ENCODE data around the gene BICC1.

BICC1 gene

GRCh38 chr10:58758321-58758720 lies 245.6 kb downstream of the BICC1 start:
- H3K9me3 ChIP-seq (ENCODE audit: control insufficient read depth, insufficient read depth, low read length) = no peaks in the 10 kb centered on the region
- H3K27me3 ChIP-seq (ENCODE audit: control insufficient read depth, insufficient read depth, low read length) = no peaks in the 10 kb centered on the region
- H3K4me1 ChIP-seq (ENCODE audit: control insufficient read depth, insufficient read depth, low read length) = no peaks in the 10 kb centered on the region
- H3K36me3 ChIP-seq (ENCODE audit: control insufficient read depth, insufficient read depth, low read length) = no peaks in the 10 kb centered on the region
- DNase-seq (ENCODE audit: low read depth, low spot score) = no peak
- H3K27ac ChIP-seq (ENCODE audit: low read length) = no peak overlapping the region
- no peak overlapping the region for H3K4me3 ChIP-seq (ENCODE audit: low read length)
- WGBS (ENCODE audit: insufficient coverage, insufficient read length) = no CpG with 5 or more reads among the region's 1 CpG

- H3K27me3 ChIP-seq (ENCODE audit: control insufficient read depth, insufficient read depth, low read length) = no peaks in the 10 kb centered on the region
- no peaks in the 10 kb centered on the region for H3K36me3 ChIP-seq (ENCODE audit: control insufficient read depth, insufficient read depth, low read length)
- no peak overlapping the region for H3K27ac ChIP-seq (ENCODE audit: low read length)
- H3K9me3 ChIP-seq (ENCODE audit: control insufficient read depth, insufficient read depth, low read length) = no peaks in the 10 kb centered on the region
- DNase-seq (ENCODE audit: low read depth, low spot score) = no peak
- no peaks in the 10 kb centered on the region for H3K4me1 ChIP-seq (ENCODE audit: control insufficient read depth, insufficient read depth, low read length)
- WGBS (ENCODE audit: insufficient coverage, insufficient read length) = no CpG with 5 or more reads among the region's 1 CpG
- no peak overlapping the region for H3K4me3 ChIP-seq (ENCODE audit: low read length)
Observed at GRCh38 chr10:58764087-58764747, 251.5 kb downstream of the BICC1 start.

DNA sequence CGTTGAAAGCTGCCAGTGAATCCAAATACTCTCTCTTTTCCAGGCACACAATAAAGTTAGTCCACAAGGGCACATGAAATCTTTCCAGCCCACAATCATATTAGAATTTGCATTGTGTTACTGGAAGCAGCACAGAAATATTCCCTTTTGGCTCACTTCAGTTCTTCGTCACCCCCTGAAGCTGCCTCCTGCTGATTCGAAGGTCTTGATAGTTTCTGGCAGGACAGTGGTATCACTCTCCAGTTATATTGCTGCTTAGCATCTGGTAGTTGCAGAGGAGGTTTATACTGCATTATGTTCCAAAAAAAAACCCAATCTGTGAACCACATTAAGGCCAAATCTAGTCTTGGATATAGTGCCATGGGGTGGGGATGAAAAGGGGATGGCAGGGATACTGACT lies 253.2 kb downstream of the BICC1 start:
- H3K4me1 ChIP-seq (ENCODE audit: control insufficient read depth, insufficient read depth, low read length) = no peaks in the 10 kb centered on the region
- H3K27ac ChIP-seq (ENCODE audit: low read length) = no peak overlapping the region
- H3K36me3 ChIP-seq (ENCODE audit: control insufficient read depth, insufficient read depth, low read length) = no peaks in the 10 kb centered on the region
- no peak overlapping the region for H3K4me3 ChIP-seq (ENCODE audit: low read length)
- no peaks in the 10 kb centered on the region for H3K9me3 ChIP-seq (ENCODE audit: control insufficient read depth, insufficient read depth, low read length)
- DNase-seq (ENCODE audit: low read depth, low spot score) = no peak
- H3K27me3 ChIP-seq (ENCODE audit: control insufficient read depth, insufficient read depth, low read length) = no peaks in the 10 kb centered on the region
- no CpG with 5 or more reads among the region's 3 CpGs for WGBS (ENCODE audit: insufficient coverage, insufficient read length)

- Histone ChIP-seq H3K4me1 (ENCODE audit: control insufficient read depth, insufficient read depth, low read length) (no peaks in the 10 kb centered on the region), H3K36me3 (ENCODE audit: control insufficient read depth, insufficient read depth, low read length) (no peaks in the 10 kb centered on the region), H3K9me3 (ENCODE audit: control insufficient read depth, insufficient read depth, low read length) (no peaks in the 10 kb centered on the region), H3K27ac (ENCODE audit: low read length) (no peak overlapping the region), H3K4me3 (ENCODE audit: low read length) (no peak overlapping the region), H3K27me3 (ENCODE audit: control insufficient read depth, insufficient read depth, low read length) (no peaks in the 10 kb centered on the region)
- DNase-seq (ENCODE audit: low read depth, low spot score) = no peak
- WGBS (ENCODE audit: insufficient coverage, insufficient read length) = no CpG with 5 or more reads among the region's 4 CpGs
Observed at GRCh38 chr10:58767652-58768051, 255.0 kb downstream of the BICC1 start.

DNA sequence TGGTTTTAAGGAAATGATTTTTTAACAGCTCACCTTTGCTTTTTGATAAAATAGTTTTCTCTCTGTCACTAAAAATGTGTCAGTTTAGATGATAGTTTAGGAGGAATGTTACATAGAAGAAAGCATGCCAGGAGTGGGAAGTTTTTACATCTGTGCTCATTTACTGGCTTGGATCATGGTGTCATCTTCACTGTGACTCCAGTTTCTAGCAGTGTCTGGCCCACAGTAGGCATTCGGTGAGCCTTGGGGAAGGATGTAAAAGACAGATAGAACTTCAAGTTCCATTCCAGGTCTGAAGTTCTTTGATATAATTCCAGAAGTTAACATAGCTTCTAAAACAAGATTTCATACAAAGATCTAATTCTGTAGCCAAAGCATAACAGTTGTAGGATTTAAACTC lies 259.2 kb downstream of the BICC1 start:
- no peaks in the 10 kb centered on the region for H3K27me3 ChIP-seq (ENCODE audit: control insufficient read depth, insufficient read depth, low read length)
- no peak overlapping the region for H3K27ac ChIP-seq (ENCODE audit: low read length)
- H3K4me1 ChIP-seq (ENCODE audit: control insufficient read depth, insufficient read depth, low read length) = no peaks in the 10 kb centered on the region
- DNase-seq (ENCODE audit: low read depth, low spot score) = no peak
- H3K36me3 ChIP-seq (ENCODE audit: control insufficient read depth, insufficient read depth, low read length) = no peaks in the 10 kb centered on the region
- no CpG with 5 or more reads among the region's 1 CpG for WGBS (ENCODE audit: insufficient coverage, insufficient read length)
- no peaks in the 10 kb centered on the region for H3K9me3 ChIP-seq (ENCODE audit: control insufficient read depth, insufficient read depth, low read length)
- H3K4me3 ChIP-seq (ENCODE audit: low read length) = no peak overlapping the region

DNA sequence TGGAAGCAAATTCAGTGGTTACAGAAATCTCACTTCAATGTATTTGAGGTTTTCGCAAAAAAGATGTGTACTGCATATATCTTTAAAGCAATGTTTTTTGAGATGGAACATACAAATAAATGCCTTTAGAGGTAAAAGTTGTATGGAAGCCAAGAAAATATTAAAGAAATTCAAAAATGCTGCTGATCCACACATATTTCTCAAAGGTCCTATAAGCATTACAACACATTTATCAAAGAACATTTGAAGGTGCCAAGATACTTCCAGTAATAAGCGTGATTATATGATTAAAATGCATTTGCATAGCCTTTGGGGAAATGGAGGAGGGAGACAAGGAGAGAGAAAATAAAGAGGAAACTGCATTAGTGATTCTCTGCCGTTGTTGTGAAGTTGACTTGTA lies 260.1 kb downstream of the BICC1 start:
- Histone ChIP-seq H3K4me1 (ENCODE audit: control insufficient read depth, insufficient read depth, low read length) (no peaks in the 10 kb centered on the region), H3K27me3 (ENCODE audit: control insufficient read depth, insufficient read depth, low read length) (no peaks in the 10 kb centered on the region), H3K4me3 (ENCODE audit: low read length) (no peak overlapping the region), H3K27ac (ENCODE audit: low read length) (no peak overlapping the region), H3K9me3 (ENCODE audit: control insufficient read depth, insufficient read depth, low read length) (no peaks in the 10 kb centered on the region), H3K36me3 (ENCODE audit: control insufficient read depth, insufficient read depth, low read length) (no peaks in the 10 kb centered on the region)
- no CpG with 5 or more reads among the region's 3 CpGs for WGBS (ENCODE audit: insufficient coverage, insufficient read length)
- DNase-seq (ENCODE audit: low read depth, low spot score) = no peak

GRCh38 chr10:58773341-58773740 lies 260.7 kb downstream of the BICC1 start:
- no peaks in the 10 kb centered on the region for H3K4me1 ChIP-seq (ENCODE audit: control insufficient read depth, insufficient read depth, low read length)
- H3K4me3 ChIP-seq (ENCODE audit: low read length) = no peak overlapping the region
- H3K27ac ChIP-seq (ENCODE audit: low read length) = no peak overlapping the region
- WGBS (ENCODE audit: insufficient coverage, insufficient read length) = no CpG with 5 or more reads among the region's 4 CpGs
- no peaks in the 10 kb centered on the region for H3K27me3 ChIP-seq (ENCODE audit: control insufficient read depth, insufficient read depth, low read length)
- no peak for DNase-seq (ENCODE audit: low read depth, low spot score)
- no peaks in the 10 kb centered on the region for H3K9me3 ChIP-seq (ENCODE audit: control insufficient read depth, insufficient read depth, low read length)
- H3K36me3 ChIP-seq (ENCODE audit: control insufficient read depth, insufficient read depth, low read length) = no peaks in the 10 kb centered on the region

DNA sequence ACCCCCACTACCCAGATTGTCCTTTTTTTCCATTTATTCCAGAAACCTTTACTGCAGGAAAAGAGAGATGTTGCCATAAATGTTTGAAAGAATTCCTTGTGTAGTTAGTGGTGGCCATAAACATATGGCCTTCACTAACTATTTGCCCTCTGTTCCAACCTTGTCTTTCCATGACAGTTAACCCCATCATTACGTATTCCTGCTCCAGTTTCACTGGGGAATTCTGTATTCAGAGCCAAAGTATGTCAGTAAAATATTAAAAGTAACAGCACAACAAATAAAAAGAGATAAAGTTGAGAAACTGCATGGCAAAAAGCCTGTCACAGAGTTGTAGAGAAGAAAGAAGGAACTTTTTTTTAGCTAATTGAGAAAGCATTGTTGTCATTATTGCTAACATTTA lies 261.3 kb downstream of the BICC1 start:
- no peak for DNase-seq (ENCODE audit: low read depth, low spot score)
- Histone ChIP-seq H3K4me1 (ENCODE audit: control insufficient read depth, insufficient read depth, low read length) (no peaks in the 10 kb centered on the region), H3K9me3 (ENCODE audit: control insufficient read depth, insufficient read depth, low read length) (no peaks in the 10 kb centered on the region), H3K36me3 (ENCODE audit: control insufficient read depth, insufficient read depth, low read length) (no peaks in the 10 kb centered on the region), H3K27me3 (ENCODE audit: control insufficient read depth, insufficient read depth, low read length) (no peaks in the 10 kb centered on the region), H3K4me3 (ENCODE audit: low read length) (no peak overlapping the region), H3K27ac (ENCODE audit: low read length) (no peak overlapping the region)
- WGBS (ENCODE audit: insufficient coverage, insufficient read length) = no CpG with 5 or more reads among the region's 1 CpG

- Histone ChIP-seq H3K4me1 (ENCODE audit: control insufficient read depth, insufficient read depth, low read length) (no peaks in the 10 kb centered on the region), H3K27me3 (ENCODE audit: control insufficient read depth, insufficient read depth, low read length) (no peaks in the 10 kb centered on the region), H3K27ac (ENCODE audit: low read length) (no peak overlapping the region), H3K36me3 (ENCODE audit: control insufficient read depth, insufficient read depth, low read length) (no peaks in the 10 kb centered on the region), H3K4me3 (ENCODE audit: low read length) (no peak overlapping the region), H3K9me3 (ENCODE audit: control insufficient read depth, insufficient read depth, low read length) (no peaks in the 10 kb centered on the region)
- WGBS (ENCODE audit: insufficient coverage, insufficient read length) = no CpG with 5 or more reads among the region's 4 CpGs
- DNase-seq (ENCODE audit: low read depth, low spot score) = no peak
Observed at GRCh38 chr10:58775960-58776567, 263.4 kb downstream of the BICC1 start.

DNA sequence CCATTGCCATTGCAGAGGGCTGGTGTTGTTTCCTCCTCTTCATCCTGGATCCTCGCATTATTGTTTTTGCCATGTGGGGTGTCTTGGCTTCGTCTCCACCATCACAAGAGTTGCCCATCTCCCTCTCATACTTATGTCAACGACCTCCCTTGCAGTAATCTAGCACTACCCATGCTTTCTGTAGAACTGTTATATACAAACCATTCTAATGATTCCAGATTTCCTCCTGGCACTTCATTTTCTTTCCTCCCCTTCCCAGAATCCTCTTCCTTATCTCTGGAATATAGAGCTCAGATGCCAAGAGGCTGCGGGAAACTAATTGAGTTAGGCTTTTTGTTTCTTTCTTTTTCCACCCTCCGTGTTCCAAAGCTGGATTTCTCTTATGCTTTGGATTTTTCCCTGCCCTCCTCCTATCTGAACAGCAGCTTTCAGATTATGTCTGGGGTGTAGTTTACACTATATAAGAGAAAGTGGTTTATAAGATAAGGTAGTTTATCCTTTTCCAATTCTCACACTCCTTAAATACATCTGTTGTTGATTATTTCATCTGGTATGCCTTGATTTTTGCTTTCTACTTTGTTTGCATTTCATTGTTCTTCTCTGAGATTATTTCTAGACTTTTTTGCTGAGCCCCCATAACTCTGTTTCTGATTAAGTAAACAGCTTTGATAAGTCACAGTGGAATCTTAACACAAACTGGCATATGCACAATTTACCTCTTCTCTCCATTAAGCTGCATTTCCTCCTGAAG lies 264.1 kb downstream of the BICC1 start:
- no peak overlapping the region for H3K4me3 ChIP-seq (ENCODE audit: low read length)
- H3K27ac ChIP-seq (ENCODE audit: low read length) = no peak overlapping the region
- DNase-seq (ENCODE audit: low read depth, low spot score) = no peak
- H3K4me1 ChIP-seq (ENCODE audit: control insufficient read depth, insufficient read depth, low read length) = no peaks in the 10 kb centered on the region
- no peaks in the 10 kb centered on the region for H3K27me3 ChIP-seq (ENCODE audit: control insufficient read depth, insufficient read depth, low read length)
- H3K36me3 ChIP-seq (ENCODE audit: control insufficient read depth, insufficient read depth, low read length) = no peaks in the 10 kb centered on the region
- WGBS (ENCODE audit: insufficient coverage, insufficient read length) = no CpG with 5 or more reads among the region's 5 CpGs
- no peaks in the 10 kb centered on the region for H3K9me3 ChIP-seq (ENCODE audit: control insufficient read depth, insufficient read depth, low read length)

Data from iPS DF 6.9 (cell line).